Vagina (tissue), 2 donors: Measurements from ENCODE around the gene PACRG. TPM values are rescaled to one million over a fixed set of nuclear protein-coding genes. Genes with fewer than 3 reads are reported as not detected.

ENCODE experiments used
- DNase-seq, 2 donors: peaks; one replicate each; pipeline ENCODE4 v3.0.0-alpha.2; 2017; ENCODE audit errors: extremely low spot score in 2 of 2
- H3K27ac ChIP-seq: fragments of 200-600 bp; sonication (generic); one replicate; pipeline ENCODE4 v1.5.1; 2019
- H3K27me3 ChIP-seq: fragments of 200-600 bp; sonication (generic); one replicate; pipeline ENCODE4 v1.5.1; 2019
- H3K36me3 ChIP-seq, 2 donors: fragments of 200-600 bp; sonication (generic); one replicate each; pipeline ENCODE4 v1.5.1; 2017 to 2019
- H3K4me1 ChIP-seq: fragments of 200-600 bp; sonication (generic); one replicate; pipeline ENCODE4 v1.5.1; 2019
- H3K4me3 ChIP-seq, 2 donors: fragments of 200-600 bp; sonication (generic); 1 replicate in 1 of 2; 2 replicates in 1 of 2; pipeline ENCODE4 v1.5.1; 2016 to 2019
- H3K9me3 ChIP-seq: fragments of 200-600 bp; sonication (generic); one replicate; pipeline ENCODE4 v1.5.1; 2019
- POLR2A ChIP-seq, 2 donors: fragments of 450-650 bp; IDR thresholded peaks; one replicate each; pipeline ENCODE4 v1.6.1; 2017; ENCODE audit warnings: antibody characterized with exemption in 2 of 2, mild to moderate bottlenecking in 2 of 2, moderate library complexity in 2 of 2
- POLR2AphosphoS5 ChIP-seq, 2 donors: sonication (generic); formaldehyde crosslinking; IDR thresholded peaks; one replicate each; pipeline ENCODE4 v1.9.0; 2017; ENCODE audit warnings: antibody characterized with exemption in 2 of 2, mild to moderate bottlenecking in 2 of 2, low read depth in 1 of 2; ENCODE audit not compliant: insufficient read depth in 1 of 2
- intact Hi-C: fragments of 100-400 bp; cut with DNase I; formaldehyde crosslinking; loops from one replicate; pipeline ENCODE4 v1.15.1; 2023
- total RNA-seq: library from RNA; depleted of rRNA; stranded (reverse); fragments of >200 nt; gene quantifications from one replicate; pipeline ENCODE4 v1.2.3, GENCODE V29; 2016
- TF ChIP-seq, protein P1 (sequence below), 3 experiments: fragments of 450-650 bp in 2 of 3; fragments of 200-600 bp in 1 of 3; sonication (generic) in 1 of 3; IDR thresholded peaks; one replicate each; pipeline ENCODE4 v1.5.1; 2017 to 2019; ENCODE audit warnings: antibody characterized with exemption in 3 of 3, mild to moderate bottlenecking in 2 of 3, moderate library complexity in 2 of 3

The PACRG gene
- total RNA-seq, 1 donor from 2014 or later: not detected

- intact Hi-C loops: no loop called here
- TF ChIP-seq POLR2A (IDR thresholded peaks at IDR 0.05): no peak
- TF ChIP-seq POLR2AphosphoS5 (IDR thresholded peaks at IDR 0.05; ENCODE audit: insufficient read depth in 1 of 2, low read depth in 1 of 2): no peak
- TF ChIP-seq, protein P1, sequence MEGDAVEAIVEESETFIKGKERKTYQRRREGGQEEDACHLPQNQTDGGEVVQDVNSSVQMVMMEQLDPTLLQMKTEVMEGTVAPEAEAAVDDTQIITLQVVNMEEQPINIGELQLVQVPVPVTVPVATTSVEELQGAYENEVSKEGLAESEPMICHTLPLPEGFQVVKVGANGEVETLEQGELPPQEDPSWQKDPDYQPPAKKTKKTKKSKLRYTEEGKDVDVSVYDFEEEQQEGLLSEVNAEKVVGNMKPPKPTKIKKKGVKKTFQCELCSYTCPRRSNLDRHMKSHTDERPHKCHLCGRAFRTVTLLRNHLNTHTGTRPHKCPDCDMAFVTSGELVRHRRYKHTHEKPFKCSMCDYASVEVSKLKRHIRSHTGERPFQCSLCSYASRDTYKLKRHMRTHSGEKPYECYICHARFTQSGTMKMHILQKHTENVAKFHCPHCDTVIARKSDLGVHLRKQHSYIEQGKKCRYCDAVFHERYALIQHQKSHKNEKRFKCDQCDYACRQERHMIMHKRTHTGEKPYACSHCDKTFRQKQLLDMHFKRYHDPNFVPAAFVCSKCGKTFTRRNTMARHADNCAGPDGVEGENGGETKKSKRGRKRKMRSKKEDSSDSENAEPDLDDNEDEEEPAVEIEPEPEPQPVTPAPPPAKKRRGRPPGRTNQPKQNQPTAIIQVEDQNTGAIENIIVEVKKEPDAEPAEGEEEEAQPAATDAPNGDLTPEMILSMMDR (IDR thresholded peaks at IDR 0.05): no peak
- Histone ChIP-seq H3K27me3 (no peaks in the 10 kb centered on the region), H3K9me3 (no peaks in the 10 kb centered on the region), H3K36me3 (no peaks in the 10 kb centered on the region), H3K4me3 (no peak overlapping the region), H3K27ac (no peak overlapping the region), H3K4me1 (no peaks in the 10 kb centered on the region)
- no peak for DNase-seq
Observed at GRCh38 chr6:162712694-162713093, 15.1 kb upstream of the PACRG start.

GRCh38 chr6:162713974-162714780, 13.6 kb upstream of the PACRG start:
- Histone ChIP-seq H3K4me1 (no peaks in the 10 kb centered on the region), H3K27ac (no peak overlapping the region), H3K4me3 (no peak overlapping the region), H3K9me3 (no peaks in the 10 kb centered on the region), H3K36me3 (no peaks in the 10 kb centered on the region), H3K27me3 (no peaks in the 10 kb centered on the region)
- intact Hi-C loops: no loop called here
- DNase-seq: no peak
- TF ChIP-seq POLR2A (IDR thresholded peaks at IDR 0.05): no peak
- TF ChIP-seq, protein P1 (IDR thresholded peaks at IDR 0.05): no peak
- no peak for TF ChIP-seq POLR2AphosphoS5 (IDR thresholded peaks at IDR 0.05; ENCODE audit: insufficient read depth in 1 of 2, low read depth in 1 of 2)

DNA sequence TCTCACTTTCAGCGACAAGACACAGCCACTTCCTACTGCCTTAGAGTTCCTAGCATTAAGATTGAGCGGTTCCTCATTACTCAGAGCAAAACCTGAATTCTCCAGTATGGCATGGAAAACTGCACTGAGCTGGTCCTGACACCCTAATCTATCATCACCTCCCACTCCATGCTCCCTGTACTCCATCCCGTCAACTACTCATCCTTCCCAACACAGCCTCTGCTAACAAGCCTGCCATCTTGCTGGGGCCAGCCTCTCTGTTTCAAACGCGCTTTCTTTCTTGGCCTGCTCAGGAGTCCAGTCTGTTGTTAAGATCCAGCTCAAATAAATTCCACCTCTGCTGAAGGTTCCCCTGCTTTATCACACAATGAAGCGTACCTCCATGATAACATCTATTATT, 12.2 kb upstream of the PACRG start:
- intact Hi-C loops: no loop called here
- no peaks in the 10 kb centered on the region for H3K9me3 ChIP-seq
- no peak for DNase-seq
- H3K4me3 ChIP-seq: no peak overlapping the region
- no peak overlapping the region for H3K27ac ChIP-seq
- no peaks in the 10 kb centered on the region for H3K27me3 ChIP-seq
- TF ChIP-seq, protein P1 (IDR thresholded peaks at IDR 0.05): no peak
- TF ChIP-seq POLR2A (IDR thresholded peaks at IDR 0.05): no peak
- TF ChIP-seq POLR2AphosphoS5 (IDR thresholded peaks at IDR 0.05; ENCODE audit: insufficient read depth in 1 of 2, low read depth in 1 of 2): no peak
- H3K36me3 ChIP-seq: no peaks in the 10 kb centered on the region
- no peaks in the 10 kb centered on the region for H3K4me1 ChIP-seq

- H3K4me1 ChIP-seq: no peaks in the 10 kb centered on the region
- no peaks in the 10 kb centered on the region for H3K27me3 ChIP-seq
- intact Hi-C loops: no loop called here
- no peak overlapping the region for H3K27ac ChIP-seq
- no peak for TF ChIP-seq POLR2A (IDR thresholded peaks at IDR 0.05)
- TF ChIP-seq, protein P1 (IDR thresholded peaks at IDR 0.05): no peak
- no peak for TF ChIP-seq POLR2AphosphoS5 (IDR thresholded peaks at IDR 0.05; ENCODE audit: insufficient read depth in 1 of 2, low read depth in 1 of 2)
- no peak for DNase-seq
- no peak overlapping the region for H3K4me3 ChIP-seq
- H3K9me3 ChIP-seq: no peaks in the 10 kb centered on the region
- H3K36me3 ChIP-seq: no peaks in the 10 kb centered on the region
Observed at GRCh38 chr6:162719528-162719927, 8.2 kb upstream of the PACRG start.

DNA sequence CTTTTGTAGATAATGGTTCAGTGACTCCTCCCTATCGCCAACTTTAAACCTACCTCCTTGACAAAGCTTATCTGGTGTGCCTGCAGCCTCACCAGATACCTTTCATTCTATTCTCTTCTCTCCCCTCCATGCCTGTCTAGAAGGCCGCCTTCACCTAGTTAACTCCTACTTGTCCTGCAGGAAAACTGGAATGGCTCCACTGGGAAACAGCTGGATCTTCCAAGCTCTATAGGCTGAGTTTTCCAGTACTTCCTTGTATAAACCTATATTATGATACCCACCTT, 6.4 kb upstream of the PACRG start:
- intact Hi-C loops: no loop called here

More for the DNA sequence above, 6.4 kb upstream of the PACRG start:
- DNase-seq: no peak
- Histone ChIP-seq H3K27ac (no peak overlapping the region), H3K4me3 (no peak overlapping the region), H3K36me3 (no peaks in the 10 kb centered on the region), H3K4me1 (no peaks in the 10 kb centered on the region), H3K9me3 (no peaks in the 10 kb centered on the region), H3K27me3 (no peaks in the 10 kb centered on the region)
- TF ChIP-seq, protein P1 (IDR thresholded peaks at IDR 0.05): no peak
- TF ChIP-seq POLR2A (IDR thresholded peaks at IDR 0.05) (no peak), POLR2AphosphoS5 (IDR thresholded peaks at IDR 0.05; ENCODE audit: insufficient read depth in 1 of 2, low read depth in 1 of 2) (no peak)
